NCI-H2107 treated with DMSO at 0.1 percent for 48 hours (cell line): Measurements from ENCODE around the gene SLC23A2.
"Not testable (repeated sequence)": the region's sequence is repeated elsewhere in the genome, so short reads cannot be mapped to it uniquely, and the experiment has no call there.

Experiments
- DNase-seq: peaks from one replicate; lab custom pipeline; 2025; ENCODE audit not compliant: unreplicated experiment; lab: John Stamatoyannopoulos, UW

SLC23A2 gene

DNA sequence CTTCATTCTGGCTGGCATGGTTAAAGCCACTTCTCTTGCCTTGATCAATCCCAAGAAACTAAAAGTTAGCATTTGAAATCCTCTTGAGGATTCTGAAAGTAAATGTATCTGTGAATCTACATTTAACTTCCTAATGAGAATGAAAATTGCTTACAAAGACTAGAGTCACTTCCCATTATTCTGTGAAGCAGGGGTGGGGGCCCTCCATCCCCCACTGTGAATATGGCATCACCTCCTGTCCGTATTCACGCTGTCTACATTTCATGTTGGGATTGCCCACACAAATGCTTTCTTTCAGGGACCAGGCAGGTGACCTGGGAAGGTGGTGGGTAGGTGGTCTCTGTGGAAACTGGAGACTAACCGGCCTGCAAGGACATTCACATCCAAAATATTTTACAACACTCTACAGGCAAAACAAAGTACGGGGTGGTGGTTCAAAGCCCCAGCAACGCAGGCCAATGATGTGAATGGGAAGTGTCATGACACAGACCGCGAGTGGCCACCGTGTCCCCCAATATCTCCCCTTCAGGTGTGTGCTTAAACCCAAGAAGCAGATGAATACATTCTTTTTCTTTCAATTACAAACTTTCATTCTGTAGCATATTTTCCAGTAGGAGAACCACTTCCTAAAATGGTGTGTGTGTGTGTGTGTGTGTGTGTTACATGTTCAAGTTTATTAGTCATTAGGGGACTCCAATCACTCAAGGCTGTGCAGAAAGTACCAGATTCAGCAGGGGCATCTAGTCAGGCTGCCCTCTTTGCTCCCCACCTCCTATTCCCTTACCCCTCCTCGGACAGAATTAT lies 147.4 kb downstream of the SLC23A2 start:
- no peak for DNase-seq

- DNase-seq: no peak
Measured at GRCh38 chr20:4853004-4853403, 148.3 kb downstream of the SLC23A2 start.

GRCh38 chr20:4850960-4851359 lies 150.3 kb downstream of the SLC23A2 start:
- no peak for DNase-seq

- not testable (repeated sequence) for DNase-seq
Measured at GRCh38 chr20:4848829-4849228, 152.5 kb downstream of the SLC23A2 start.

GRCh38 chr20:4848041-4848440 lies 153.3 kb downstream of the SLC23A2 start:
- no peak for DNase-seq

GRCh38 chr20:4846821-4847220 lies 154.5 kb downstream of the SLC23A2 start:
- DNase-seq: no peak

GRCh38 chr20:4844751-4845465 lies 156.4 kb downstream of the SLC23A2 start:
- DNase-seq: no peak

DNA sequence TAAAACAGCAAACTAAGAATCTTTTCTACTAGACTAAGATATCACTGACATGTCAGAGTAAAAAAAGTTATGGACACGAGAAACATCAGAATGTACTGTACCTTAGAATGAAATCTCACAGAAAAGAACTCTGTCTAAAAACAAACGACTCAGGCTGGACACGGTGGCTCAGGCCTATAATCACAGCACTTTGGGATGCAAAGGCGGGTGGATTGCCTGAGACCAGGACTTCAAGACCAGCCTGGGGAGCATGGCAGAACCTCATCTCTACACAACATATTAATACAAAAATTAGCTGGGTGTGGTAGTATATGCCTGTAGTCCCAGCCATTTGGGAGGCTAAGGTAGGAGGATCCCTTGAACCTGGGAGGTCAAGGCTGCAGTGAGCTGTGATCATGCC lies 157.0 kb downstream of the SLC23A2 start:
- no peak for DNase-seq

GRCh38 chr20:4840801-4841200 lies 160.5 kb downstream of the SLC23A2 start:
- DNase-seq: peak; percentile 35

GRCh38 chr20:4838526-4838925 lies 162.8 kb downstream of the SLC23A2 start:
- DNase-seq: no peak

GRCh38 chr20:4837760-4838159 lies 163.6 kb downstream of the SLC23A2 start:
- no peak for DNase-seq

GRCh38 chr20:4836935-4837334 lies 164.4 kb downstream of the SLC23A2 start:
- DNase-seq: no peak

- DNase-seq: no peak
Measured at GRCh38 chr20:4836473-4836872, 164.8 kb downstream of the SLC23A2 start.

DNA sequence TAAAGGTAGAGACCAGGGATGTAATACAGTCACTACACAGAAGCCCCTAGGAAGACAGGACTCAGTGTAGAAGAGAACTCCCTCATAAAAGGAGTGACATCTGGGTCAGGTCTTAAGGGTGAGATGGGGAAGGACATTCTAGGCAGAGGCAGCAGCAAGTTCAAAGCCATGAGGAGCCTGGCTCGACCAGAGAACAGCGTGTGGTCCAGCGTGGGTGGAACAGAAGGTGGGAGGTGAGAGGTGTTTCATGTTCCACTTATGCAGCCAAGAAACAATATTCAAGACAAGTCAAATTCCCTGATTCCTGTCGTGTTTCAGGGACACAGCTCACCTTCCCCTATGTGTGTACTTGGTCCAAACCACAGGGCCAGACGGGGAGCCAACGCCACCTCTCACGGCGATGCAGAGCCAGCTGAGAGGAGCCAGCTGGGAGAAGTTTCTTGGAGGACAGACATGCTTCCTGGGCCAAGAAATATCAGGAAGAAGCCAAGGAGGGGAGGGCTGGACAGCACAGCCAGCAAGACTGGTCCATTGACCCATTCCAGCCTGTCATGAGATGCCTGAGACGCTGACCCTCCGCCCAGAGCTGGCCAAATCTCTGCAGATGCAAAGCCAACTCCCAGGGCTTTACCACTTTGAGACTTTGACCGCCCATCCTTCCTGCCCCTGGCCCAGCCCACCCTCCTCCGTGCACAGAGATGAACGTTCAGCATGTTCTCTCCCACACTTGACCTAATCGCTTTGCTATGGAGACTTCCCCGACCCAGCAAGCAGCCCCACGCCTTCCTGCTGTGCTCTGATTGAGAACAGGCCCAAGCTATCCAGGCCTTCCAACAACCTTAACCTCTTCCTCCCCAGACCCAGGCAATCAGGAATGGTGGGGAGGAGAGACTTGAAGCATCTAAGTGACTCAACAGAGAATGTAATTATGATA lies 165.8 kb downstream of the SLC23A2 start:
- no peak for DNase-seq

GRCh38 chr20:4833074-4833728 lies 168.1 kb downstream of the SLC23A2 start:
- DNase-seq: no peak

DNA sequence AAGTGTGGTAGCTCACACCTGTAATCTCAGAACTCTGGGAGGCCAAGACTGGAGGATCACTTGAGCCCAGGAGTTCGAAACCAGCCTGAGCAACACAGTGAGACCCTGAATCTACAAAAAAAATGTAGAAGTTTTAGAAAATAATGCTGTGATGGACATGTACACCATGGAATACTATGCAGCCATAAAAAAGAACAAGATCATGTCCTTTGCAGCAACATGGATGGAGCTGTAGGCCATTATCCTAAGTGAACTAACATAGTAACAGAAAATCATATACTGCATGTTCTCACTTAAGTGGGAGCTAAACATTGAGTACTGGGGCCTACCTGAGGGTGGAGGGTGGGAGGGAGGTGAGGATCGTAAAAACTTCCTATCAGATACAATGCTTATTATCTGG lies 168.8 kb downstream of the SLC23A2 start:
- no peak for DNase-seq

DNA sequence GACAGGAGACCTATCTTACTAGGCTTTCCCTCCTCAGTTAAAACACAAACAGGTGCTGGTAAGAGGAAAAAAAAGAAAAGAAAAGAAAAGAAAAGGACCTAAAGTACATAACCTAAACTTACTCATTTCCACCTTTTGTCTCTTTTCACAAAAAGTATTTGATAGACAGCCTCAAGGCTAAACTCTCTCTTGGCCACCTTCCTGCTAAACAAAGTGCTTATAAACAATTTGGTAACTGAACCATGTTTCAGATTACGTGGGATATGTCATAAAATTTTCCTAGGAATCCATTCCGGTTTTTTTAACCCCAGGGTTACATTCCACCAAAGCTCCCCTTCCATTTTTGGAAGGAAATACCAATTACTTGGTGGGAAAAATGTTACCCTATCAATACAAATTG lies 170.6 kb downstream of the SLC23A2 start:
- DNase-seq: no peak

- no peak for DNase-seq
Measured at GRCh38 chr20:4830259-4830658, 171.1 kb downstream of the SLC23A2 start.

GRCh38 chr20:4829514-4830215 lies 171.6 kb downstream of the SLC23A2 start:
- no peak for DNase-seq

- DNase-seq: no peak
Measured at GRCh38 chr20:4828830-4829513, 172.3 kb downstream of the SLC23A2 start.
